Esophagus squamous epithelium (tissue), 4 donors: ENCODE data around the gene DACT2.

ENCODE experiments used
- CTCF ChIP-seq, 6 experiments: fragments of 450-650 bp in 4 of 6; fragments of 200-600 bp in 2 of 6; sonication (generic) in 2 of 6; IDR thresholded peaks; one replicate each; pipeline ENCODE4 v1.5.1; 2016 to 2019; ENCODE audit warnings: antibody characterized with exemption in 6 of 6, mild to moderate bottlenecking in 4 of 6, moderate library complexity in 4 of 6
- POLR2A ChIP-seq, 4 donors: fragments of 450-650 bp; IDR thresholded peaks; one replicate each; pipeline ENCODE4 v1.6.1; 2017; ENCODE audit warnings: antibody characterized with exemption in 4 of 4, mild to moderate bottlenecking in 4 of 4, moderate library complexity in 3 of 4

GRCh38 chr6:168344338-168344737 lies 24.8 kb upstream of the DACT2 start:
- TF ChIP-seq CTCF (IDR thresholded peaks at IDR 0.05) (no peak), POLR2A (IDR thresholded peaks at IDR 0.05) (no peak)
